HG02642 (cell line): ENCODE data around the gene MRNIP.

Experiments
- ATAC-seq: cut with Tn5 transposase; IDR thresholded peaks from one replicate; pipeline ENCODE4 v1.9.1; 2021; ENCODE audit warnings: mild to moderate bottlenecking; ENCODE audit not compliant: unreplicated experiment, poor library complexity

MRNIP gene, protein sequence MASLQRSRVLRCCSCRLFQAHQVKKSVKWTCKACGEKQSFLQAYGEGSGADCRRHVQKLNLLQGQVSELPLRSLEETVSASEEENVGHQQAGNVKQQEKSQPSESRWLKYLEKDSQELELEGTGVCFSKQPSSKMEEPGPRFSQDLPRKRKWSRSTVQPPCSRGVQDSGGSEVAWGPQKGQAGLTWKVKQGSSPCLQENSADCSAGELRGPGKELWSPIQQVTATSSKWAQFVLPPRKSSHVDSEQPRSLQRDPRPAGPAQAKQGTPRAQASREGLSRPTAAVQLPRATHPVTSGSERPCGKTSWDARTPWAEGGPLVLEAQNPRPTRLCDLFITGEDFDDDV

DNA sequence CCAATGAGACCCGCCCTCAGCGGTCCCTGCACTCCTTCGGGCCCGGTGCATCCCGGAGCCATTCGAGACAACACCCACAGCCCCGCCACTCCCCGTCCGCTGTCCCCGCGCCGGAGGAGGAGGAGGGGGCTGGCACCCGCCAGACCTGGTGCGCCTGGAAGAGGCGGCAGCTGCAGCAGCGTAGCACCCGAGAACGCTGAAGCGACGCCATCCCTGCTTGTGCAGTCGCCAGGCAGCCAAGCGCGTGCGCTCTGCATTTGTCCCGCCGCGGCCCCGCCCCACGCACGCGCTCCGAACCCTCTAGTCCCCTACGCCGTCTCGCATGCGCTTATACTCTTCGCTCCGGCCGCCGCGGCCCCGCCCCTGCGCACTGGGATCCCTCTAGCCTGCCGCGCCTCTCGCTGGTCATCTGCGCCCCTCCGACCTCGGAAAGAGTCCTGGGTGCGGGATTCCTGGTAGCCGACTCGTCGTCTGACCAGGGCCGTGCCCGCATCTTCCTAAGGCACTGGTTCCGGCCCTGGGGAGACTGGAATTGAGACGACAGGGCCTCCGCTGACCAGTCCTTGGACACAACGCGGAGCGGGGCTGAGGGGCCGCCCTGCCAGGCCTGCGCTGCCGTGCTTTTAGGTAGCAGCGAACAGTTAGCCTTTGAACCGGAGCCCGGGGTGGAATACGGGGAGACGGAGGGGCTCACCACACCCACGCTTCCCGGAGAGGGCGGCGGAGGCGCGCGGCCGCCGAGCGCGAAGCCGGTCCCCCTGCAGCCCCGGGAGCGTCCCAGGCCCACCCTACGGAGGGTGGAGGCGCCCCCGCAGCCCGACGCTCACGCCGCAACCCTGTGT is at the start of gene MRNIP:
MRNIP (minus strand) TSS at position 232 of the 842 bp plus-strand sequence; CDS start at position 211, 21 bp downstream.
- peak; percentile 97 for ATAC-seq

DNA sequence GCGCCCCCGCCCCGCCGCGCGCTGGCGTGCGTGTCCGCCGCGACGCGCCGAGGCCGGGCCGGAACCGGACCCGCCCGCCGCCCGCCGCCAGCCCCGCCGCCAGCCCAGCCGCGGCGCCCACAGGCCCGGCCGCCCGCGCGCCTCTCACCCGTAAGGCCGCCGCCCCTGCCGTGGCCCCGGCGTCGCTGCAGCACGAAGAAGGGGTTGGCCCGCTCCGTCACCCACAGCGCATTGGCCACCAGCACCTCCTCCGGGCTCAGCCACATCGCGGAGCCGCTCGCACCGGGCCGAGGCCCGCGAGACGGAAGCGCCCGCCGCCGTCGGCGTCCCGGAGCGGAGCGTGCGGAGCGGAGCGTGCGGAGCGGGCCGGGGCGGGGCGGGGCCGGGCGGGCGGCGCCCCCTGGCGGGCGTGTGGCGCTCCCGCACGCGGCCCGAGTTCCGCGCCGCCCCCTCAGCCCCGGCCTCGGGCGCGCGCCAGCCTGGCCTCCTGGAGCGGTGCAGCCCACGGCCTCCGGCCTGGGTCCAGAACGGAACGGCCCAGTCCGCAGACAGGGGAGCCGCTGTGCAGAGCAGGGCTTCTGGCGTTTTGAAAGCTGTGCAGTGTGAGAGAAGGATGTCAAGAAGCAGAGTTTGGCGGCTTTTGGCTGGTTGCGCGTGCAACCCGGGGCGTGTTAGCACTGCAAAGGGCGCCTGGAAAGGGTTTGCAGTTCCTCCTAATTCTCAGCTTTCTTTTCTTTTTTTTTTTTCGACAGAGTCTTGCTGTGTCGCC is 49.1 kb upstream of the MRNIP start, which contains the start of gene TBC1D9B:
TBC1D9B (minus strand) TSS at position 342 of the 769 bp plus-strand sequence; CDS start at position 266, 76 bp downstream.
- ATAC-seq: peak; percentile 81

DNA sequence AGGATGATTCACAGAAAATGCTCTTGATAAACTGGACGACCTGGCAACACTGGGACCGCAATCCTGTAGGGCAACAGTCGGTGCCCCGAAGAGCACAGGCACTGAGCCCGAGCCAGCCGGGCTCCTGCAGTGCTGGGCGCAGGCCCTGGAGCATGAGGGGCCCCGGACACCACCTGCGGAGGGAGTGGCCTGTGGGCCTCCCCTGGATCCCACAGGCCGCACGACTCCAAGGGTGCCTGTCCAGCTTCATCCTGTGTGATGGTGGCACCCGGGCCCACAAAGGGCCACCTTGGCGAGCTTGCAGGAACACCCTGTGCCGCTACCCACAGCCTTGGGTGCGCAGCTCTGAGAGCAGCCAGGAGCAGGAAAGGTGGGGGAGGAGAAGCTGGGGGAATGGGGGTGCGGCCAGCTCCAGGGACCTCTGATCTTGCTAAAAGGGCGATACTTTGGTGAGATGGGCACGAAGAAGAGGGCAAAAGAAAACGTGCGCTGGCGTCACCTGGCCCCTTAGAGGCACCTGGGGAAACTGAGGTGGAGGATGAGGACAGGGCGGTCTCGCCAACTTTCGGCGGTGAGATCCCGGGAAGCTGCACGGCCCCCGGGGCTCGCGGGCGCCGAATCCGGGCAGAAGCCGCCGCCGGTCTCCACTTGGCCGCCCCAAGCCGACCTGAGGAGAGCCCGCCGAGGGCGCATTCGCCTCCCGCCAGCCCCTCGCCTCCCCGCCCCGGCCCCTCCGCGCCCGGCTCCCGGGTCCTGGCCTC is 48.4 kb upstream of the MRNIP start:
- peak; percentile 17 for ATAC-seq

DNA sequence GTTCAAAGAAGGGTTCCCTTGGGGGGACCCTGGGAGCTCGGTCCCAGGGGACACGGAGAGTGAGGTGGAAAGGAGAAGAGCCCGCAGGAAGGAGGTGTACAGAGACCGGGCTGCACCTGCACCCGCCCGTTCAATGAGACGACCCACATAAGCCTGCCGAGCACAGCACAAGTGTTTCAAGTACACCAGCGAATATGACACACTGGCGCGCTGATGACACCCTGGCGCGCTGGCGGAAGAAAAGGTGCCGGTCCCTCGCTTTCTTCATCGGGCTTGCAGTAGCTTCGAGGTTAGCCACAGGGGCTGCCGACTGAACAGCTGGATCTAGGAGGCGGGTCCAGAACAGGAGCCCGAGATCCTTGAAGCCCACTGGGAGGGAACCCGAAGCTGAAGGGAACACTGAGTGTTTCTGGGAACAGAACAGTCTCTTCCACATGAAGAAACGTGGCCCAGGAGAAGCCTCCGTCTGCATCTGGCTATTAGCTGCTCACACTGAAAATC is 47.7 kb upstream of the MRNIP start:
- ATAC-seq: no peak

DNA sequence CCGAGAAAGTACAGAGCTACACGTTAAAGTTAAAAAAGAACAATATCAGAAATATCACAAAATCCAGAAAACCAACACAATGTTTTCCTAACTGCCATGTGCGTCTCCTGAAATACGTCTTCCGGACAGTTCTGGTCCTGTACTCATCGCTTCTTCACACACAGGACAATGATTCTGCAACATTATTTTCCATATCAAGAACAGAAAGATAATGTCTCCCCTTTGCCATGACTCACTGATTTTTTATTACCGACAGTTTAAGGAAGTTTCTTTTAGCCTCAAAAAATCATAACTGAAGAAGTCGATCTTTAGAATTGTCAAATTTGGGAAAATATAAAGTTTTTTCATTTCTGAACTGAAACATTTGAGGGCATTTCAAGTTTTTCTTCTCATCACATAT is 46.5 kb upstream of the MRNIP start:
- no peak for ATAC-seq

DNA sequence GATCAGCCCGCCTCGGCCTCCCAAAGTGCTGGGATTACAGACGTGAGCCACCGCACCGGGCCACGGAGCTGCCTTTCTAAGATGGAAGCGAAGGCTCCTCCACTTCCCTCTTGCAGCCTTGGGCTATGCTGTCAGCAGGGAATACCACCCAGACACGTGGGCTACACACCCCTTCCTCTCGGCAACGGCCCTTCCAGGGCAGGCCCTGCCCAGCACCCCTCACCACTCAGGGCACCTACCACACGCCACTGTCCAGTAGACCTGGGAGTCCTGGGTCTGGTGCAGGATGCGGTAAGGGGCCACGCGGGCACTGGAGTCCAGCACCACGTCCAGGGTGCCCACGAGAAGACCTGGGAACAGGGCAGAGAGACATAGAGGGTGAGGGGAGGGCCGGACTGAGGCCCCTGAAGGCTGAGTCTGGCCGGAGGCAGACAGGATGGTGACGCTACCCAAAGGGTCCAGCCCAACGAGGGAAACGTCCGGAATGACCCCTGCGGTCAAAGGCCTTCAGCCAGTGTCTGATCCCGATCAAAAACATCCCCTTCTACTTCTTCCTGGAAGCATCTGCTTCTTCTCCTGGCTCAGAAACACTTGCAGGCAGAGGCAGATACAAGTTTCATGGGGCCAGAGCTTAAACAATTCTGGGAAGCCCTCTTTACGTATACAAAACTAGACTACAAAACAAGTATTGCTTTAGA is 46.0 kb upstream of the MRNIP start:
- ATAC-seq: no peak

DNA sequence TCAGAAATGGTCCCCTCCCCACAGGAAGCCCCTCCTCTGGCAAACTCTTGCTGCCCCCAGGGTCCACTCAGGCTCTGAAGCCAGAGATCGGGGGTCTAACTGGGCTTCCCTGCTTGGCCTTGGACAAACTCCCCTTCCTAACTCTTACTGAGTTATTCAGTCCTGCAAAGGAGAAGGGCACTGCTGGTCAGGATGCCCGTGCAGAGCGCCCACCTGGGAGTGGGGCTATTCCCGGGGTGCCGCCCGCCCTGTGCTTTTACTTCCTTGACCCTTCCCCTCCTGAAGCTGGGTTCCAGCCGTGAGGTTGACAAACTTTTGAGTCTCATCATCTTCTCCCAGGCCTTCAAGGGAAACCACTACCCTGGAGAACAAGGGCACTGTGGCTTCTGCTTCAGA is 44.1 kb upstream of the MRNIP start:
- no peak for ATAC-seq

DNA sequence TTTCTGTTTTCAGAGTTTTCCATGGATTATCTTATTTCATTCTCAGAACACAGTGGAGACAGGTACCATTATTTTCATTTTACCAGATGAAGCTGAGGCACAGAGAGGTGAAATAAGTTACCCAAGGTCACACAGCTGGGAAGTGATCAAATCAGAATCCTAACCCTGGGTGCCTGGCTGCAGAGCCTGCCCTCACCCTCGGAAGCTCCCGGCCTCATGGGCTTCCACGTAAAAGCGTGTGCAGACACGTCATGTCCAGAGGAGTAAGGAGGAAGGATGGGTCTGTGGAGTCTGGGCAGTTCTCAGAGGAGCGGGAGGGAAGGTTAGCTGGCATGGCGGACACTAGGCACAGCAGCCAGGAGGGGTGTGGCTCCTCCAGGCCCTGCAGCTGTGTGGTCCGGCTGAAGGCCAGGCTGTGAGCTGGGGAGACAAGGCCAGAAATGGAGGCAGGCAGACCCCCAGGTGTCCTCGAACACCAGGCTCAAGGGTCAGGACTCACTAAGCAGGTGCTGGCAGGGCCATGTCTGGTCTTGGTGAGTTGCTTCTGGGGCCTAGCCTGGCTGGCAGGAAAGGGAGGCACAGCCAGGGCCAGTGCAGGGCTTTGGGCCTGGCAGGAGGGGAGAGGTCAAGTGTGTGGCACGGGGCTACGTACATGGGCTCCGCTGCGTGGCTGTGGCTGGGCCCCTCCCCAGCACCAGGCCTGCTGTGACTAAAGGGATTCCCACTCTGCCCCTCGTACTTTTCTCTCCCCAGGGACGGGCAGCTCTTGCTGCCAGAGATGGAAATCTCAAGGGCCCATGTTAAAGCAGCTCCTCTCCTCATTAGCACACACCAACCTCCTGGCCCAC is 43.5 kb upstream of the MRNIP start:
- ATAC-seq: no peak

DNA sequence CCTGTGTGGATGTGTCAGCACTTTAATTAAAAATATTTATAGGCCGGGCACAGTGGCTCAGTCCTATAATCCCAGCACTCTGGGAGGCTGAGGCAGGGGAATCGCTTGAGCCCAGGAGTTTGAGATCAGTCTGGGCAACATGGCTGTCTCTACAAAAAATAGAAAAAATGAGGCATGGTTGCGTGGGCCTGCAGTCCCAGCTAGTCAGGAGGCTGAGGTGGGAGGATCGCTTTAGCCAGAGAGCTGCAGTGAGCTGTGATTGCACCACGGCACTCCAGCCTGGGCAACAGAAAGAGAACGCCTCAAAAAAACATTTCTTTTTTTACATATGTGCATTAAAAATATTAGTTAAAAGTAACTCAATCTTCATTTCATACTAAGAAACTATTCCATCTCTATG is 42.8 kb upstream of the MRNIP start:
- no peak for ATAC-seq

DNA sequence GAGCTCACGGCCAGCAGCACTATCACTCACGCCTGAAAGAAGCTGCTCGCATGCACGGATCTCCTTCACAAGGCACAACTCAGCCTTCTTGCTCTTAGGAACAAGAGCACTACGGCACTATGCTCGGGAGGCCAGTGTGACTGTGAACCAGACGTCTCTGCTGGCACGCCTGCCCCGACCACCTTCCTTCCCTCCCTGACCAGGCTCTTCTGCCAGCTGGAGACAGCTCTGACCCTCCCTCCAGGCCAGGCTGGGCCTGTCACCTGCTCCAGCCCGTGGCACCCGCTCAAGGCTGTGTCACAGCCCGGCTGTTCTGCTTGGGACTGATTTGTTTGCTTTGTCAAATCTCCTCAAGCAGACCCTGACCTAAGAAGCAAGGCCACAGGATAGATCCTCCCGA is 42.1 kb upstream of the MRNIP start:
- ATAC-seq: no peak

DNA sequence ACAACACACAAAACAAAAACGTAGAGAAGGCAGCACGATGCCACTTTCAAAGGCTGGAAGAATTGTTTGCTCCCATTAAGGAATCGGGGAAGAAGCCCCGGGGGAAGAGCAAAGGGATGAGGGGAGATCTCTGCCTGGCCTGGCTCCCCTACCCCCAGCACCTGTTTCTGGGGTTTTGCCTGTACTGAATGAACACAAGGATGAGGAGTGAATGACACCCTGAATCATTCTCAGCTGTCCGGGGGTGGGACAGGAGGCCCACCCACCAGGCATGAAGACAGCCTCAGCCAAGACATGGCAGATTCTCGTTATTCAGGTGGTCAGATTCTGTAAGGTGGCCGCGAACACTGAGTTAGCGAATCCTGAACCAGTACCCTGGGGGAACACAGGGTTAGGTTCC is 41.6 kb upstream of the MRNIP start:
- no peak for ATAC-seq

DNA sequence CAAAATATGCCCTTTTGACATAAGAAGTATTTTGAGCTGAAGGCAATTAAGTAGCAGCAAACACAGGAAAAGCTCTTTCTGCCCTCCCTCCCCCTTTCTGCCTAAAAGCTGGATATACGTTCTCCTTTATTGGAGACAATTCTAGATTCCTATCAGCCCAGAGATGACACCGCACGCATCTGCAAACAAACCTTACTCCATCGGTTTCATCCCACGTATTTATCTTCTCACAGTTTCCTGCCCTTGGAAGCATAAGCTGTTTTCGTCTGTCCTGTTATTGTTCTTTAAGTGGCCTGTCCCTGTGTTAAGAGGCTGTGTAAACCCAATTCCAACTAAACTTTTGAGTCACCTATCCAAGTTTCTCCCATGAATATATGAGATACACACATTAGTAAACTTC is 37.2 kb upstream of the MRNIP start:
- no peak for ATAC-seq

DNA sequence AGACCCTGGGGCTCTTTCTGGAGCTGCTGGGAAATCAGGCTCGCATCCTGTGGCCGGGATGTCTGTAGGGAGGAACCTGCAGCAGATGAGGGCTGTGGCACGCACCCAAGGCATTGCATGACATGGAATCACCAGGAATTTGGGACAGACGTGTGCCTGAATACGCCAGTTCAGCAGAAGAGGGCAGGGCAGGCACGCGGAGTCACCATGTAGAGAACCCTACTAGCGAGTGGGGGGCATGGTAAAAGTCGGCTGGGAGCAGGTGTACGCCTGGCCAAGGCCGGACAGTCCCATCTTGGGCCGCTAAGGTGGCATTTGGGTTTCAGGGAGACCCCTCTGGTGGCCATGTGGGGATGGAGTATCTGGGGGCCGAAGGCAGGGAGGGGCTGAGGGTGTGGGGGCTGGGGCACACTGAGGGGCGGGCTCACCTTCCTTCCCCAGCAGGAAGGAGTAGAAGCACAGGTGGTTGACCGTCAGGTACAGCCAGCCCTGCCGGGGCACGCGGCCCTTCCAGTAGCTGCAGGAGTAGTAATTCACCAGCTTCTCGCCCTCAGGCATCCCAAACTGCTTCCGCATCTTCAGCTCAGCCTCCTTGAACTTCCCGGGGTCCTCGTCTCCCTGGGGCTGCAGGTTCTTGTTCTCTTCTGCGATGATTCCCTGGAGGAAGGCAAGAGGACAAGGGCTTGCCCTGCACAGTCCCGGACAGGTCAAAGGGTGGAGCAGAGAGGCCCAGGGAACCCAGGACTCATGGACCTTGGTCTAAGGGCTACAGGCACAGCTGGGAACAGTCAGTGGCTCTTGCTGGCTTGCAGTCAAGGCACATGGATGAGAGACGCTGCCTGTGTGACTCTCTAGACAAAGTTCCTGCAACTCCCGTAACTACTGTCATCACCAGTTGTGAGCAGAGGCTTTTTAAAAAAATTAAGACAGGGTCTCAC is 35.6 kb upstream of the MRNIP start:
- ATAC-seq: no peak

DNA sequence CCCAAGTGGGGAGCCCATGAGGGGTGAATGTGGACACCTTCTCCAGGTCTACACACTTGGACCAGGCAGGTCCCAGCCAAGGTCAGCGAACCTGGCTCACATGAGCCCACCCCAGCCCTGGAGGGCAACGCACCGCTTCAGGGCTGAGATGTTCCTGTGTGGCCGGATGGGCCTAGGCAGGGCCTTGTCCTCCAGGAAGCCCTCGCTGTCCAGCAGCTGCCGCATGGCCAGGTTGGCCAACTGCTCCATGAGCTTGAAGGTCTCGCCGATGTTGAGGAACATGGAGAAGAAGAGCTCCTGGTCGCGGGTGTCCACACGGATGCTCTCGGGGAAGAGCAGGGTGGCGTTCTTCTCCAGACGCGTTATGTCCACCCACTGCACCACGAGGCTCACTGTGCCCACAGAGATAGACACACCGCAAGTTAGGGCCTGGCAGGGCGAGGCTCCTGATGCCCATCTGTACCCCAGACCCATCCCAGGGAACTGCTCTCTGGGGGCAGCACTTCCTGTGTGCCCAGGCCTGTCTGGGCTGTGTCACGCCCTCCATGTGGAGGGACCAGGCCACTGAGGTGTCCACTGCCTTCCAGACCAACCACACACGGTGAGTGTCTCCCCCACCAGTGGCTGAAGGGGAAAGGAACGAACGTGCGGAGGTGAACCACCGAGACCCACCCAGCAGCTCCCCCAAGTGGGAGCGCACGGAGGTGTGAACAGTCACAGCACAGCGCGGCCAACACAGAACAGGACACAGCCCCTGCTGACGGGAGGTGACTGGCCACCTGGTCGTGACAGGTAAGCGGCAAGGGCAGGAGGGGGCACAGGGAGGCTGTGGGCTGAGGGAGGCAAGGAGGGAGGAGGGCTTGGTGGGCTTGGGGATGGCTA is 34.7 kb upstream of the MRNIP start:
- no peak for ATAC-seq

DNA sequence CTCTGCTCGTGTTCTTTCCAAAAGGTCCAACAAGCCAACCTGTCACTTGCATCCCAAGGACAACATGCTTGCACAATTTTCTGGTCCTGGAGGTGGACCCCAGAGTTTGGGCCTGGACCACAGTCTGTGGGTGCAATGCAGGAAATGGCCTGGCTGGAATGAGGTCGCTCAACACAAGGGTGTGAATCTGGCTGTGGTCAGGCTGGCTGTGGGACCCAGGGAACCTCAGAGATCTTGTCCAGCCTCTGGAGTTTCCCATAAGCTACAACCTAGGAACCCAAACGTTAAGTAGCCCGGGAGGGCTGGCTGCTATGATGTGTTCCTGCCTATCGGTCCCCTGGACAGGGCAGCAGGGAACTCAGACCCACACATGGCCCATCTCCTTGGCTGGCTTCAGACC is 33.6 kb upstream of the MRNIP start:
- ATAC-seq: no peak
